GM18951 (cell line): Measurements from ENCODE around the gene STIM1.
A peak's percentile ranks its signal among the peaks of the same experiment; 100 is the strongest.
"Not testable (repeated sequence)": the region's sequence is repeated elsewhere in the genome, so short reads cannot be mapped to it uniquely, and the experiment has no call there.

ENCODE experiments used
- POLR2A ChIP-seq: IDR thresholded peaks from 4 replicates; pipeline ENCODE4 v1.6.1; 2011; ENCODE audit warnings: mild to moderate bottlenecking; ENCODE audit not compliant: insufficient read length, insufficient read depth; ENCODE audit errors: extremely low read depth
- in situ Hi-C: fragments of 300-500 bp; cut with MboI; formaldehyde crosslinking; loops from one replicate; pipeline ENCODE4 v1.12.0; 2022; ENCODE audit warnings: low sequenced_read_pairs, mixed read lengths, inconsistent platforms; ENCODE audit not compliant: unreplicated experiment

The STIM1 gene

GRCh38 chr11:3890014-3890413, 34.5 kb downstream of the STIM1 start:
- no peak for TF ChIP-seq POLR2A
- in situ Hi-C loops, result no loop called here

- no peak for TF ChIP-seq POLR2A
- in situ Hi-C loops, result no loop called here
Observed at GRCh38 chr11:3890806-3891205, 35.3 kb downstream of the STIM1 start.

GRCh38 chr11:3891751-3892150, 36.3 kb downstream of the STIM1 start:
- TF ChIP-seq POLR2A, result no peak
- in situ Hi-C loops, result no loop called here

GRCh38 chr11:3892156-3892555, 36.7 kb downstream of the STIM1 start:
- in situ Hi-C loops, result no loop called here
- no peak for TF ChIP-seq POLR2A

GRCh38 chr11:3893311-3893710, 37.8 kb downstream of the STIM1 start:
- TF ChIP-seq POLR2A, result no peak
- in situ Hi-C loops, result no loop called here

- in situ Hi-C loops, result no loop called here
- peak; percentile 46 for TF ChIP-seq POLR2A
Observed at GRCh38 chr11:3894128-3894731, 38.8 kb downstream of the STIM1 start.

GRCh38 chr11:3896644-3897043, 41.2 kb downstream of the STIM1 start:
- in situ Hi-C loops, result no loop called here
- TF ChIP-seq POLR2A, result no peak

- in situ Hi-C loops, result not testable (repeated sequence)
Observed at GRCh38 chr11:3900230-3900629, 44.8 kb downstream of the STIM1 start.

- TF ChIP-seq POLR2A, result no peak
- in situ Hi-C loops, result no loop called here
Observed at GRCh38 chr11:3901249-3902025, 46.0 kb downstream of the STIM1 start.

GRCh38 chr11:3902441-3902840, 47.0 kb downstream of the STIM1 start:
- TF ChIP-seq POLR2A, result no peak
- in situ Hi-C loops, result no loop called here

GRCh38 chr11:3903207-3903896, 47.9 kb downstream of the STIM1 start:
- TF ChIP-seq POLR2A, result no peak
- in situ Hi-C loops, result no loop called here

- in situ Hi-C loops, result no loop called here
Observed at GRCh38 chr11:3904228-3904627, 48.8 kb downstream of the STIM1 start.

GRCh38 chr11:3905080-3905953, 49.9 kb downstream of the STIM1 start:
- no peak for TF ChIP-seq POLR2A
- in situ Hi-C loops, result no loop called here

More at GRCh38 chr11:3904228-3904627, 48.8 kb downstream of the STIM1 start:
- TF ChIP-seq POLR2A, result no peak
